Endothelial cell of umbilical vein (primary cell): ENCODE results near the gene KCNJ12. TPM values are rescaled to one million over a fixed set of nuclear protein-coding genes. Genes with fewer than 3 reads are reported as not detected.

ENCODE experiments used
- BruUV-seq: library from RNA; stranded (reverse); fragments of 400-500 nt; replicated peaks from 2 replicates; lab custom pipeline; 2021; lab: Mats Ljungman, UMichigan
- CTCF ChIA-PET: fragments of 300-600, 350-600 bp; sonication (Branson Sonifier 250); formaldehyde crosslinking; loops from one replicate; lab custom pipeline; 2021; ENCODE audit warnings: antibody characterized with exemption, inconsistent platforms; lab: Charles Lee
- POLR2A ChIA-PET: fragments of 300-600, 350-600 bp; sonication (Branson Sonifier 250); formaldehyde crosslinking; loops from one replicate; lab custom pipeline; 2021; ENCODE audit warnings: antibody characterized with exemption, inconsistent platforms; lab: Charles Lee
- DNase-seq: peaks from one replicate; pipeline ENCODE4 v3.0.0-alpha.2; 2011; ENCODE audit warnings: low read depth, low spot score
- FAIRE-seq: peaks from 2 replicates; lab custom pipeline; 2011; peaks lifted over from hg19 to GRCh38; lab: Jason Lieb, UNC
- H2AFZ ChIP-seq: 2 replicates; pipeline ENCODE4 v1.6.0; 2012; ENCODE audit warnings: low read depth, low read length, control low read depth, inconsistent platforms
- H3K27ac ChIP-seq: 2 replicates; pipeline ENCODE4 v1.5.1; 2011; ENCODE audit warnings: low read depth, mild to moderate bottlenecking, control low read depth, low read length, moderate library complexity; ENCODE audit not compliant: insufficient read depth
- H3K27me3 ChIP-seq, 2 experiments: 2 replicates each; pipeline versions ENCODE4 v1.6.0 to v1.6.1; 2011; ENCODE audit warnings: low read length in 2 of 2, mixed read lengths in 1 of 2; ENCODE audit not compliant: control insufficient read depth in 2 of 2, insufficient read depth in 2 of 2
- H3K36me3 ChIP-seq, 2 experiments: 2 replicates in 1 of 2; 3 replicates in 1 of 2; pipeline ENCODE4 v1.5.1; 2011; ENCODE audit warnings: low read length in 2 of 2, mild to moderate bottlenecking in 1 of 2, moderate library complexity in 1 of 2; ENCODE audit not compliant: control insufficient read depth in 2 of 2, insufficient read depth in 2 of 2; ENCODE audit errors: extremely low read depth in 1 of 2
- H3K4me1 ChIP-seq: 3 replicates; pipeline ENCODE4 v1.5.1; 2011; ENCODE audit warnings: mild to moderate bottlenecking, low read length; ENCODE audit not compliant: control insufficient read depth, insufficient read depth; ENCODE audit errors: extremely low read depth
- H3K4me2 ChIP-seq: 2 replicates; pipeline ENCODE4 v1.6.1; 2011; ENCODE audit warnings: low read length, control low read depth, mixed read lengths; ENCODE audit not compliant: insufficient read depth
- H3K4me3 ChIP-seq, 3 experiments: fragments of 200-600 bp in 1 of 3; sonication (generic), shearing (Covaris generic) in 1 of 3; replicated peaks in 1 of 3; 2 replicates each; pipeline ENCODE4 v1.5.1; 2011 to 2016; ENCODE audit warnings: control low read depth in 3 of 3, low read length in 3 of 3, mild to moderate bottlenecking in 2 of 3, inconsistent platforms in 1 of 3, low read depth in 1 of 3, moderate library complexity in 1 of 3; ENCODE audit not compliant: insufficient read depth in 1 of 3
- H3K79me2 ChIP-seq: 2 replicates; pipeline ENCODE4 v1.6.0; 2012; ENCODE audit warnings: low read length, inconsistent platforms; ENCODE audit not compliant: control insufficient read depth, insufficient read depth
- H3K9ac ChIP-seq: replicated peaks from 2 replicates; pipeline ENCODE3; 2011; ENCODE audit warnings: low read length, control low read depth; ENCODE audit not compliant: insufficient read depth; ENCODE audit errors: extremely low read depth
- H3K9me1 ChIP-seq: replicated peaks from 3 replicates; pipeline ENCODE4 v1.6.0; 2011; ENCODE audit warnings: mild to moderate bottlenecking, low read length; ENCODE audit not compliant: control insufficient read depth, insufficient read depth; ENCODE audit errors: extremely low read depth
- H3K9me3 ChIP-seq: replicated peaks from 2 replicates; pipeline ENCODE4 v1.5.1; 2012; ENCODE audit warnings: low read length, inconsistent platforms; ENCODE audit not compliant: control insufficient read depth, insufficient read depth
- H4K20me1 ChIP-seq: replicated peaks from 2 replicates; pipeline ENCODE3; 2011; ENCODE audit warnings: mild to moderate bottlenecking, low read length; ENCODE audit not compliant: control insufficient read depth, insufficient read depth; ENCODE audit errors: extremely low read depth
- EZH2 ChIP-seq: IDR thresholded peaks from 2 replicates; pipeline ENCODE4 v1.6.1; 2012; ENCODE audit warnings: borderline replicate concordance, low read depth, mild to moderate bottlenecking, moderate library complexity, low read length, inconsistent platforms; ENCODE audit not compliant: severe bottlenecking
- FOS ChIP-seq: IDR thresholded peaks from 2 replicates; pipeline ENCODE4 v1.6.1; 2011; ENCODE audit warnings: mild to moderate bottlenecking, low read length, moderate library complexity, borderline replicate concordance; ENCODE audit not compliant: insufficient read depth
- GATA2 ChIP-seq: IDR thresholded peaks from 2 replicates; pipeline ENCODE4 v1.7.0; 2011; ENCODE audit warnings: low read depth, mild to moderate bottlenecking, moderate library complexity, mixed read lengths, low read length; ENCODE audit not compliant: insufficient read length, insufficient read depth
- JUN ChIP-seq: IDR thresholded peaks from 2 replicates; pipeline ENCODE4 v1.6.1; 2011; ENCODE audit warnings: borderline replicate concordance, low read depth; ENCODE audit not compliant: insufficient read length, insufficient read depth
- MYC ChIP-seq: IDR thresholded peaks from one replicate; pipeline ENCODE4 v1.6.1; 2011; ENCODE audit warnings: mild to moderate bottlenecking, low read depth, low read length
- POLR2A ChIP-seq: IDR thresholded peaks from 2 replicates; pipeline ENCODE4 v1.6.1; 2012; ENCODE audit warnings: low read depth, mild to moderate bottlenecking, control low read depth, low read length
- POLR2AphosphoS5 ChIP-seq: IDR thresholded peaks from 2 replicates; pipeline ENCODE4 v1.6.1; 2012; ENCODE audit warnings: low read depth, mild to moderate bottlenecking, control low read depth, low read length, moderate library complexity; ENCODE audit not compliant: insufficient read depth
- dilution Hi-C: fragments of 300-500 bp; cut with MboI; formaldehyde crosslinking; loops from one replicate; pipeline ENCODE4 v1.15.0; 2019; ENCODE audit warnings: low sequenced_read_pairs; ENCODE audit not compliant: extremely low pct_ligation_motif_present
- intact Hi-C: fragments of 100-400 bp; cut with micrococcal nuclease; formaldehyde crosslinking; loops from one replicate; pipeline ENCODE4 v1.10.0; 2022
- polyA plus RNA-seq, 4 experiments: library from polyadenylated mRNA; depleted of rRNA in 3 of 4; stranded (reverse) in 3 of 4; unstranded in 1 of 4; fragments of >200 nt; gene quantifications; 2 replicates each; pipeline versions ENCODE4 v1.2.1 to v1.2.3, GENCODE V29; 2011 to 2012; ENCODE audit warnings: missing spikeins in 1 of 4
- total RNA-seq: library from RNA; stranded (reverse); gene quantifications from 2 replicates; pipeline ENCODE4 v1.2.3, GENCODE V29; 2021
- TF ChIP-seq, protein P1 (sequence below): IDR thresholded peaks from 2 replicates; pipeline ENCODE4 v1.6.1; 2011; ENCODE audit not compliant: insufficient read depth, insufficient read length
- TF ChIP-seq, protein P2 (sequence below), 2 donors: IDR thresholded peaks; 1 replicate in 1 of 2; 2 replicates in 1 of 2; pipeline ENCODE4 v1.5.1; 2011; ENCODE audit warnings: low read length in 2 of 2, mild to moderate bottlenecking in 2 of 2, moderate library complexity in 2 of 2, control low read depth in 1 of 2, inconsistent platforms in 1 of 2, low read depth in 1 of 2; ENCODE audit not compliant: insufficient read depth in 1 of 2; ENCODE audit errors: extremely low read depth in 1 of 2

Gene KCNJ12
- total and polyA plus RNA-seq, 2 donors (not counting 3 experiments of a cell fraction or from before 2014, with no cell fraction given): 0.19 to 0.44 TPM

DNA sequence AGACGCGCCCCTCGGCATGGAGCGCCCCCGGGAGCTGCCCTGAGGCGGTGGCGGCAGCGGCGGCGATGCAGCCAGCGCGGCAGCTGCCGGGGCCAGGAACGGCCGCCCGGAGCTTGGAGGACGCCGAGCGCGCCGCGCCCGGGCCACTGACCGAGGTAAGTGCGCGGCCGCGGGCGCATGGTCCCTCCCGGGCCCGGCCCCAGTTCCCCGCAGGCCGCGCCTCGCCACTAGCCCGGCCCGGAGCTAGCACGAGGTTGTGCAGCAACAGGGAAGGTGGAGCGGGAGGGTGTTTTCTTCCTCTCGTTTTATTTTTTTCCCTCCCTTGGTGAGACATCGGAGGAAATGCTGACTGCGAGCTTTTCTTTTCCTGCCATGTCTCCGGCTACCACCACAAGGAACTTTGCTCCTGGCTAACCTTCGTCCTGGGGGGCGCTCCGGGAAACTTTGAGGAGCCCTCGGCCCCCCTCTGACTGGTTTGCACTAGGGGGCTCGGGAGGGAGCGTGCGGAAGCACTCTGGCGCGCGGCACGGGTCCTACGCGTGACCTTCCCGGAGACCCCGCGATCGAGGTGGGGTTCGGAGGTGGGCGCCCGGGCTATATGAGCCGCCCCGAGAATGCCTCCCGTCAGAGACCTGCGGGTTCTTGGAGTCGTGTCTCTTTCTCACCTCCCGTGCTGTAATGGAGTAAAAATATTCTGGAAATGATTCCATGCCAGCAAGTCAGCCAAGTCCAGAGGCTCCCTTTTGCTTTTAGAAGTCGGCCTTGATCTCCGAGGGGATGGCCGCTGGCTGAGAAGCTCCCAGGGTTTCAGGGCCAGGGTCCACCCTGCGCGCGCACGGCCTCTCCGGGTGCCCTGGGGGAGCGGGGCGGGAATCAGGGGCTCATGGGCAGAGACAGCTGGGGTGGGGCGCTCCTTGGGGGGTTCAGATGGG lies 868 bp downstream of the KCNJ12 start:
- DNase-seq (peak; percentile 10), FAIRE-seq (peak; percentile 52)
- intact Hi-C loops (loop anchor here (2.0 to 5.0 kb wide), 2 partner anchors 96 to 135 kb away; no protein-coding TSS in a partner anchor), dilution Hi-C loops (no loop called here)
- H2AFZ ChIP-seq: peak overlapping the region; percentile 69
- no peaks in the 10 kb centered on the region for H3K9me3 ChIP-seq
- H3K9me1 ChIP-seq: no peaks in the 10 kb centered on the region
- no TSS peak for BruUV-seq
- no peaks in the 10 kb centered on the region for H4K20me1 ChIP-seq
- POLR2A ChIA-PET: no interaction called here
- TF ChIP-seq MYC: no peak
- TF ChIP-seq EZH2: peak; percentile 52
- TF ChIP-seq, protein P1, sequence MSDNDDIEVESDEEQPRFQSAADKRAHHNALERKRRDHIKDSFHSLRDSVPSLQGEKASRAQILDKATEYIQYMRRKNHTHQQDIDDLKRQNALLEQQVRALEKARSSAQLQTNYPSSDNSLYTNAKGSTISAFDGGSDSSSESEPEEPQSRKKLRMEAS: peak; percentile 4
- TF ChIP-seq POLR2AphosphoS5: no peak
- TF ChIP-seq JUN: no peak
- TF ChIP-seq, protein P2, sequence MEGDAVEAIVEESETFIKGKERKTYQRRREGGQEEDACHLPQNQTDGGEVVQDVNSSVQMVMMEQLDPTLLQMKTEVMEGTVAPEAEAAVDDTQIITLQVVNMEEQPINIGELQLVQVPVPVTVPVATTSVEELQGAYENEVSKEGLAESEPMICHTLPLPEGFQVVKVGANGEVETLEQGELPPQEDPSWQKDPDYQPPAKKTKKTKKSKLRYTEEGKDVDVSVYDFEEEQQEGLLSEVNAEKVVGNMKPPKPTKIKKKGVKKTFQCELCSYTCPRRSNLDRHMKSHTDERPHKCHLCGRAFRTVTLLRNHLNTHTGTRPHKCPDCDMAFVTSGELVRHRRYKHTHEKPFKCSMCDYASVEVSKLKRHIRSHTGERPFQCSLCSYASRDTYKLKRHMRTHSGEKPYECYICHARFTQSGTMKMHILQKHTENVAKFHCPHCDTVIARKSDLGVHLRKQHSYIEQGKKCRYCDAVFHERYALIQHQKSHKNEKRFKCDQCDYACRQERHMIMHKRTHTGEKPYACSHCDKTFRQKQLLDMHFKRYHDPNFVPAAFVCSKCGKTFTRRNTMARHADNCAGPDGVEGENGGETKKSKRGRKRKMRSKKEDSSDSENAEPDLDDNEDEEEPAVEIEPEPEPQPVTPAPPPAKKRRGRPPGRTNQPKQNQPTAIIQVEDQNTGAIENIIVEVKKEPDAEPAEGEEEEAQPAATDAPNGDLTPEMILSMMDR (IDR thresholded peaks at IDR 0.05; ENCODE audit: extremely low read depth in 1 of 2, insufficient read depth in 1 of 2, low read depth in 1 of 2, low read length in 2 of 2): no peak
- no peak for TF ChIP-seq GATA2
- no peak for TF ChIP-seq FOS
- no peak for TF ChIP-seq POLR2A
- H3K9ac ChIP-seq: no peak overlapping the region
- H3K36me3 ChIP-seq: no peaks in the 10 kb centered on the region
- peaks cover 6% of the 10 kb centered on the region for H3K4me1 ChIP-seq
- CTCF ChIA-PET: interaction anchor here (1.2 kb wide), 2 partner anchors 9 to 22 kb away, joined by 3 read pairs; no protein-coding TSS in a partner anchor
- peak overlapping the region; percentile 11 to 31 (median 21) for H3K4me3 ChIP-seq
- no peak overlapping the region for H3K27ac ChIP-seq
- H3K27me3 ChIP-seq: peaks cover 6% of the 10 kb centered on the region in 2 experiments
- no peaks in the 10 kb centered on the region for H3K79me2 ChIP-seq
- H3K4me2 ChIP-seq: peak overlapping the region; percentile 57
